Ascending aorta (tissue), 2 donors: ENCODE measurements around the gene SPON1. TPM values are rescaled to one million over a fixed set of nuclear protein-coding genes. Genes with fewer than 3 reads are reported as not detected.
"Not testable (repeated sequence)": the region's sequence is repeated elsewhere in the genome, so short reads cannot be mapped to it uniquely, and the experiment has no call there.

Source experiments
- DNase-seq, 2 donors: peaks; one replicate each; pipeline ENCODE4 v3.0.0-alpha.2; 2019; ENCODE audit warnings: low spot score in 2 of 2
- H3K27ac ChIP-seq, 2 donors: fragments of 200-600 bp; sonication (generic); one replicate each; pipeline ENCODE4 v1.5.1; 2016 to 2017; ENCODE audit warnings: mild to moderate bottlenecking in 1 of 2
- H3K27me3 ChIP-seq: fragments of 200-600 bp; sonication (generic); one replicate; pipeline ENCODE4 v1.5.1; 2017
- H3K36me3 ChIP-seq, 2 donors: fragments of 200-600 bp; sonication (generic); one replicate each; pipeline ENCODE4 v1.5.1; 2016
- H3K4me1 ChIP-seq, 2 donors: fragments of 200-600 bp; sonication (generic); one replicate each; pipeline ENCODE4 v1.5.1; 2016 to 2017; ENCODE audit warnings: mild to moderate bottlenecking in 1 of 2
- H3K4me3 ChIP-seq, 2 donors: fragments of 200-600 bp; sonication (generic); one replicate each; pipeline ENCODE4 v1.5.1; 2016 to 2017; ENCODE audit warnings: mild to moderate bottlenecking in 1 of 2
- H3K9me3 ChIP-seq, 2 donors: fragments of 200-600 bp; sonication (generic); one replicate each; pipeline ENCODE4 v1.5.1; 2016
- intact Hi-C: fragments of 100-400 bp; cut with DNase I; formaldehyde crosslinking; loops from one replicate; pipeline ENCODE4 v1.15.1; 2023
- total RNA-seq: library from RNA; depleted of rRNA; stranded (reverse); fragments of >200 nt; gene quantifications from one replicate; pipeline ENCODE4 v1.1.0, GENCODE V29; 2016
- TF ChIP-seq, protein P1 (sequence below), 3 experiments: fragments of 200-600 bp in 2 of 3; fragments of 450-650 bp in 1 of 3; sonication (generic) in 2 of 3; IDR thresholded peaks; one replicate each; pipeline ENCODE4 v1.5.1; 2016 to 2019; ENCODE audit warnings: antibody characterized with exemption in 3 of 3, mild to moderate bottlenecking in 1 of 3, moderate library complexity in 1 of 3

Gene SPON1
- total RNA-seq, 1 donor from 2014 or later, result 37.8 TPM

DNA sequence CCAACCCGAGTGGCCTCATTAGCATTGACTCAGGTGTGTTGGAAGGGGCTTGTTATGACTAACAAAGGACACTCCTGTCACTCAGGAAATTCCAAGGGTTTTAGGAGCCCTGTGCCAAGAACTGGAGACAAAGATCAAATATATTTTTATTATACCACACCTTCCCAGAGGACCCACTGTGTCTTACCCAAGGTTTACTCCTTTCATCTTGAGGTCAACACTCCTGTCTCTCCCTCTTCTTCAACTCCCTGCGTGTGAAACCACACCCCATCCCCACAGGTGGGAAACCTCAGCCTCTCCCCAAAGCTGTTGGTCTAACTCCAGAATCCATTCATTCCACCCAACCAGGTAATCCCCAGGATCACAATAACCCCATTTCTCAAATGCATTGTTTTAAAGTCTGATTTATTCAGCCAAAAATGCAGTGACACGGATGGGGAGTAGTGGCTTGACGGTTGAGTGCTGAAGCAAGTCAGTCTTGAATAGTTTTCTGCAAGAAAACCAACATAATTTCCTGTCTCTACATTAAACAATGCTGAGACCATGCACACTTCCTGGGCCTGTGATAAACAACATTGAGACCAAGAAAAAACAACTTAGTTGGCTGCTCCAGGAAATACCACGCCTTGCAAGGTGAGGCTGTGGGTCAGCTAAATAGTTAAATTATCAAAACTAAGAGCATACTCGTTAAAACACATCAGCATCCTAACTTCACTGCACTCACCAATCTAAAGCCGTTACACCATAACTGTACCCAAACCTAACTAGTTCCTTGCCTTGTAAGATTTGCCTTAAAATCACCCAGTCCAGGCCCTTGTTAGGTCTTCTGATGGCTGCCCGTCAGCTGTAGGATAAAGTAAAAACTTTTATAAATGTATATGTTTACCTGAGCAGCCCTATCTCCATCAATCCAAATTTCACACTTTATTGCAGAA, 38.5 kb upstream of the SPON1 start:
- no peak overlapping the region for H3K27ac ChIP-seq
- DNase-seq, result no peak
- no peaks in the 10 kb centered on the region for H3K4me1 ChIP-seq
- no peaks in the 10 kb centered on the region for H3K27me3 ChIP-seq
- TF ChIP-seq, protein P1, sequence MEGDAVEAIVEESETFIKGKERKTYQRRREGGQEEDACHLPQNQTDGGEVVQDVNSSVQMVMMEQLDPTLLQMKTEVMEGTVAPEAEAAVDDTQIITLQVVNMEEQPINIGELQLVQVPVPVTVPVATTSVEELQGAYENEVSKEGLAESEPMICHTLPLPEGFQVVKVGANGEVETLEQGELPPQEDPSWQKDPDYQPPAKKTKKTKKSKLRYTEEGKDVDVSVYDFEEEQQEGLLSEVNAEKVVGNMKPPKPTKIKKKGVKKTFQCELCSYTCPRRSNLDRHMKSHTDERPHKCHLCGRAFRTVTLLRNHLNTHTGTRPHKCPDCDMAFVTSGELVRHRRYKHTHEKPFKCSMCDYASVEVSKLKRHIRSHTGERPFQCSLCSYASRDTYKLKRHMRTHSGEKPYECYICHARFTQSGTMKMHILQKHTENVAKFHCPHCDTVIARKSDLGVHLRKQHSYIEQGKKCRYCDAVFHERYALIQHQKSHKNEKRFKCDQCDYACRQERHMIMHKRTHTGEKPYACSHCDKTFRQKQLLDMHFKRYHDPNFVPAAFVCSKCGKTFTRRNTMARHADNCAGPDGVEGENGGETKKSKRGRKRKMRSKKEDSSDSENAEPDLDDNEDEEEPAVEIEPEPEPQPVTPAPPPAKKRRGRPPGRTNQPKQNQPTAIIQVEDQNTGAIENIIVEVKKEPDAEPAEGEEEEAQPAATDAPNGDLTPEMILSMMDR (IDR thresholded peaks at IDR 0.05), result no peak
- no peaks in the 10 kb centered on the region for H3K36me3 ChIP-seq
- no peak overlapping the region for H3K4me3 ChIP-seq
- no peaks in the 10 kb centered on the region for H3K9me3 ChIP-seq
- intact Hi-C loops, result no loop called here

DNA sequence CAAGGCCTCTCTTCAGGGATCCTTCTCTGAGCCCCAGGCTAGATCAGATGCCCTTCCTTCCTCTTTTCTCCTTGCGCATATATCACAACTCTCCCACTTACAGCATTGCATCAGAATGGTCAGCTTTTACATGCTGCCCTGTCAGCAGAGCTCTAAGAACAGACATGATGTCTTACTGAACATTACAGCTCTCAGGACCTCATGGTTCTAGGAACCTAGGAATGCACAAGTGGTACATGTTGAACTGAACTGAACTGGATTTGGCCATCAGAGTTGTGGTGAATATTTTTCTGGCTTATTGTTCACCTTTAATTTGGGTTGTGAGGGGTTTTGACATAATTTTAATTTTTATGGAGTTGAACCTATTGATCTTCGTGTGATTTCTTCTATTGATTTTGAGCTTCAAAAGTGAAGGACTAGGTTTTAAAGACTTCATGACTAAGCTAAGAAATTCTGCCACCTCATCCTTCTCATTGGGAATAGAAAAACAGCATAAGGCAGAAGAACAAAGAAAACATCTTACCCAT, 37.7 kb upstream of the SPON1 start:
- H3K27me3 ChIP-seq, result no peaks in the 10 kb centered on the region
- H3K9me3 ChIP-seq, result no peaks in the 10 kb centered on the region
- intact Hi-C loops, result no loop called here
- no peak for DNase-seq
- no peak overlapping the region for H3K4me3 ChIP-seq
- H3K36me3 ChIP-seq, result no peaks in the 10 kb centered on the region
- H3K27ac ChIP-seq, result no peak overlapping the region
- H3K4me1 ChIP-seq, result no peaks in the 10 kb centered on the region
- TF ChIP-seq, protein P1 (IDR thresholded peaks at IDR 0.05), result no peak

DNA sequence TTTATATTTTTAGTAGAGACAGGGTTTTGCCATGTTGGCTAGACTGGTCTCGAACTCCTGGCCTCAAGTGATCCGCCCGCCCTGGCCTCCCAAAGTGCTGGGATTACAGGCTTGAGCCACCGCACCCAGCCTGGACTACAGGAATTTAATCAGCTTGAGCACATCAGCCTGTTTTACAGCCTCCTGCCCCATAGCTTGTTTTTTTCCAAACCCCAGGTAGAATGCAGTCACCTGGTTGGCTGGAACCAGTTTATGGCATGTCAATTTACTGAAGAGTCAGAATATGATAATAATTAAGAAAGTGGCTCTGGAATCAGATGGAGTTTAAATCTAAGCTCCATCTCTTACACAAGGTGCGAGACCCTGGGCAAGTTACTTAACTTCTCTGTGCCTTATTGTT, 36.2 kb upstream of the SPON1 start:
- intact Hi-C loops, DNase-seq, H3K36me3 ChIP-seq: not testable (repeated sequence)

DNA sequence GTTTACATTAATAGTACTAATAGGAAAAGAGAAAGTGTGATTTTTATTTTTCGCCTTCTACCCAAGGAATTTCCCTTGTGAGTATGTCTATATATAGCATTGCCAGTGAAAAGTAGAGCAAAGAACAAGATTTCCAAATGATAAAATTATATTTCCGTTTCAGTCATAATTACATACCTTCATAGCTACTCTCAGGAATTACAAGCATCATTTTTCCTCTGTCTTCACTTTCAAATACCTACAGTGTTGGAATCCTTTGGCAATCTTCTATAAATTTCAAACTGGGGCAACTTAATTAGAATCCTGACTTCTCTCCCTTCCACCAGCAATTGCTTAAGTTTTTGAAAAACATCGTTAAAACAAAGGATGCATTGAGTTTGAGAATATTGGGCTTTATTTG, 35.5 kb upstream of the SPON1 start:
- intact Hi-C loops, result no loop called here
- Histone ChIP-seq H3K27me3 (no peaks in the 10 kb centered on the region), H3K4me1 (no peaks in the 10 kb centered on the region), H3K4me3 (no peak overlapping the region), H3K9me3 (no peaks in the 10 kb centered on the region), H3K36me3 (no peaks in the 10 kb centered on the region), H3K27ac (no peak overlapping the region)
- TF ChIP-seq, protein P1 (IDR thresholded peaks at IDR 0.05), result no peak
- no peak for DNase-seq

More for the DNA sequence above, 36.2 kb upstream of the SPON1 start:
- not testable (repeated sequence) for H3K4me3 ChIP-seq, H3K9me3 ChIP-seq, H3K27ac ChIP-seq, H3K27me3 ChIP-seq, H3K4me1 ChIP-seq

DNA sequence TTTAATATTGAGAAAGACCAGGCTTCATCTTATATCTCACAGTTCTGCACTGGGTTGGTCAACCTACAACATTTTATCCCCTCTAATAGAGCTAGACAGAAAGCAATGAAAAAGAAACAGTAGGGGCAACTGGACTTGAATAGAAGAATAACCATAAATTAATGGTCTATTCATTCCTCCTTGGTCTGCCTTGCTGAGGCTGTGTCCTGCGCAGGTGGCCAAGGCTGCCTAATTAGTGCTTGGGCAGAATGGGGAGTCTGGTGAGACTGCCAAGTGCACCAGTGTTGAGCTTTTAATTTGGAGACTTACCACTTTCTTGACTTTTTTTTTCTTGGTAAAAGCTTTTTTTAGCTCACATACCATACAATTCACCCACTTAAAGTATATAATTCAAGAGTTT, 35.0 kb upstream of the SPON1 start:
- H3K27me3 ChIP-seq, result no peaks in the 10 kb centered on the region
- TF ChIP-seq, protein P1 (IDR thresholded peaks at IDR 0.05), result no peak
- no peak overlapping the region for H3K4me3 ChIP-seq
- H3K27ac ChIP-seq, result no peak overlapping the region
- no peaks in the 10 kb centered on the region for H3K4me1 ChIP-seq
- DNase-seq, result no peak
- intact Hi-C loops, result no loop called here
- H3K9me3 ChIP-seq, result no peaks in the 10 kb centered on the region
- H3K36me3 ChIP-seq, result no peaks in the 10 kb centered on the region

DNA sequence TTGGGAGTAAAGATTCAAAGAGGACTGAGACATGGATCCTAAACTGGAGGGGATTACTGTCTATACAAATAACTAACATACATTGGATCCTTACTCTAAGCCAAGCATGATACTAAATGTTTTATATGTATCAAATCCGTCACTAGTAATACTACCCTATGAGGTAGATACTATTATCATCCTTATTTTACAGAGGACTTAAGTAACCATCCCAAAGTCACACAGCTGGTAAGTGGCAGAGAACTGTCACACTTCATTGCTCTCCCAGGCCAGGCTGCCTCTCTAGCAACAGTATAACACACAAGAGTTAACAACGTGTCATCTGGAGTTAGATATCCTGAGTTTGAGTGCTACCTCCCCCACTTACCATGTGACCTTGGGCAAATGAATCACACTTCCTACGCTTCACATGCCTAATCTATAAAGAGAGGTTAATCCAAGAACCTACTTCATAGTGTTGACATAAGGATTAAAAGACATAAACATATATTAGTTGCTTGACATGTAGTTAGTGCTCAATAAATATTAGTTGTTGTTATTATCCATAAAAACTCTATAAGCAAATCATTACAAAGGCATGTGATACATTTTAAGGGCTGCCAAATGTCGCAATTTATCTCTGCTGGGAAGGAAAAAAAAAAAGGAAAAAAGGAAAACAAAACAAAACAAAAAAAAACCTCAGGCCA, 33.8 kb upstream of the SPON1 start:
- Histone ChIP-seq H3K4me3 (no peak overlapping the region), H3K27ac (no peak overlapping the region), H3K9me3 (no peaks in the 10 kb centered on the region), H3K4me1 (no peaks in the 10 kb centered on the region), H3K27me3 (no peaks in the 10 kb centered on the region), H3K36me3 (no peaks in the 10 kb centered on the region)
- no peak for DNase-seq
- intact Hi-C loops, result no loop called here
- TF ChIP-seq, protein P1 (IDR thresholded peaks at IDR 0.05), result no peak
